ENCODE data around the gene CYSLTR2.

DNA sequence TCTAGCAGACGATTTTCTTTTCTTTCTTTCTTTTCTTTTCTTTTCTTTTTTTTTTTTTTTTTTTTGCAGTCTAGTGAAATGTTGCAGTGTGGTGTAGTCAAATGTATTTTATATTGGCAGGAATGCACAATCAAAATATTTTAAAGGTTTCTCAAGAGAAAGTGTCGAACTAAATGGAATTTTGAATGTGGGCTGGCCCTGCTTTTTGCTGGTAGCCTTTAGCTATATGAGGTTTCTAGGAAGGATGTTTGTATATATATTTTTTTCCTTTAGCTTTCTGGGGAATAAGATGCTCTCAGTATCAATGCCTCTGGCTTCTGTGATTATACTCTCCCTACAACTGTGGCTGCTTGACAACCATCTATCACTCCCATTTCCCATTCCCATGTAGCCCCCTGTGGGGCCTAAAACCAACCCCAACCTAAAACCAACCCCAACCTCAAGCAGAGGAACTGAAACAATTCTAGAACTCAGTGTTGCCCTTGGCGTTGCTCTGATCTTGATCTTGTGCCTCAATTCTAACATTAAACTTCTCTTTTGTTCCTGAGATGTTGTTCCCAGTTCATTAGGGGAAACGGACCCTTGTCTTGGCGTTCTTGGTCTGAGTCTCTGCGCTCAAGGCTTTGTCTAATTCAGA, 27.1 kb downstream of the CYSLTR2 start:
- TF ChIP-seq, protein P1, sequence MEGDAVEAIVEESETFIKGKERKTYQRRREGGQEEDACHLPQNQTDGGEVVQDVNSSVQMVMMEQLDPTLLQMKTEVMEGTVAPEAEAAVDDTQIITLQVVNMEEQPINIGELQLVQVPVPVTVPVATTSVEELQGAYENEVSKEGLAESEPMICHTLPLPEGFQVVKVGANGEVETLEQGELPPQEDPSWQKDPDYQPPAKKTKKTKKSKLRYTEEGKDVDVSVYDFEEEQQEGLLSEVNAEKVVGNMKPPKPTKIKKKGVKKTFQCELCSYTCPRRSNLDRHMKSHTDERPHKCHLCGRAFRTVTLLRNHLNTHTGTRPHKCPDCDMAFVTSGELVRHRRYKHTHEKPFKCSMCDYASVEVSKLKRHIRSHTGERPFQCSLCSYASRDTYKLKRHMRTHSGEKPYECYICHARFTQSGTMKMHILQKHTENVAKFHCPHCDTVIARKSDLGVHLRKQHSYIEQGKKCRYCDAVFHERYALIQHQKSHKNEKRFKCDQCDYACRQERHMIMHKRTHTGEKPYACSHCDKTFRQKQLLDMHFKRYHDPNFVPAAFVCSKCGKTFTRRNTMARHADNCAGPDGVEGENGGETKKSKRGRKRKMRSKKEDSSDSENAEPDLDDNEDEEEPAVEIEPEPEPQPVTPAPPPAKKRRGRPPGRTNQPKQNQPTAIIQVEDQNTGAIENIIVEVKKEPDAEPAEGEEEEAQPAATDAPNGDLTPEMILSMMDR (IDR thresholded peaks at IDR 0.05) = no peak
- TF ChIP-seq POLR2A (IDR thresholded peaks at IDR 0.05) = no peak

Data from adrenal gland (tissue), 5 donors.